ENCODE data around the gene TBC1D22B.

DNA sequence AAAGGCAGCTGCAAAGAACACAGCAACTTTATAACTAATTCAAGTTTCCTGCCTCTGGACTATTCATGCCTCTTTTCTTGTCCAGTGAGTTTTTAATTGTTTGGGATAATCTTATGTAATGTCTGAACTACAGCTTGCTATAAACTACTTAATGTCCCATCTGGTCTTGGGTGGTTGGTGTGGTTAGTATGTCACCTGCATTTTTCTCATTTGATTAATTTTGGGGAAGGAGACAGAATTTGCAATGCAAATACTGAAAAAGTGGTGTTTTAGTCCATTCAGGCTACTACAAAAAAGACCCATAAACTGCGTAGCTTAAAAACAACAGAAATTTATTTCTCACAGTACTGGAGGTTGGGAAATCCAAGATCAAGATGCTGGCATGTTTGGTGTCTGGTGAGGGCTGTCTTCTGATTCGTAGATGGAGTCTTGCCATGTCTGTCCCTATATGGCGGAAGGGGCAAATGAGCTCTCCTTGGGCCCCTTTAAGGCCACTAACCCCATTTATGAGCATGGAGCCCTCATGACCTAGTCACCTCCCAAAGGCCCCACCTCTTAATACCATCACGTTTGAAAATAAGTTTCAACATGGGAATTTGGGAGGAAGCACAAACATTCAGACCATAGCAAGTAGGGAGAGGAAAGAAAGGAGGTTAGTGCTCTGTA lies 118.6 kb downstream of the TBC1D22B start:
- TF ChIP-seq CTCF (IDR thresholded peaks at IDR 0.05) (no peak), POLR2A (IDR thresholded peaks at IDR 0.05) (no peak)
